ENCODE data around the gene C1orf232.

The C1orf232 gene

DNA sequence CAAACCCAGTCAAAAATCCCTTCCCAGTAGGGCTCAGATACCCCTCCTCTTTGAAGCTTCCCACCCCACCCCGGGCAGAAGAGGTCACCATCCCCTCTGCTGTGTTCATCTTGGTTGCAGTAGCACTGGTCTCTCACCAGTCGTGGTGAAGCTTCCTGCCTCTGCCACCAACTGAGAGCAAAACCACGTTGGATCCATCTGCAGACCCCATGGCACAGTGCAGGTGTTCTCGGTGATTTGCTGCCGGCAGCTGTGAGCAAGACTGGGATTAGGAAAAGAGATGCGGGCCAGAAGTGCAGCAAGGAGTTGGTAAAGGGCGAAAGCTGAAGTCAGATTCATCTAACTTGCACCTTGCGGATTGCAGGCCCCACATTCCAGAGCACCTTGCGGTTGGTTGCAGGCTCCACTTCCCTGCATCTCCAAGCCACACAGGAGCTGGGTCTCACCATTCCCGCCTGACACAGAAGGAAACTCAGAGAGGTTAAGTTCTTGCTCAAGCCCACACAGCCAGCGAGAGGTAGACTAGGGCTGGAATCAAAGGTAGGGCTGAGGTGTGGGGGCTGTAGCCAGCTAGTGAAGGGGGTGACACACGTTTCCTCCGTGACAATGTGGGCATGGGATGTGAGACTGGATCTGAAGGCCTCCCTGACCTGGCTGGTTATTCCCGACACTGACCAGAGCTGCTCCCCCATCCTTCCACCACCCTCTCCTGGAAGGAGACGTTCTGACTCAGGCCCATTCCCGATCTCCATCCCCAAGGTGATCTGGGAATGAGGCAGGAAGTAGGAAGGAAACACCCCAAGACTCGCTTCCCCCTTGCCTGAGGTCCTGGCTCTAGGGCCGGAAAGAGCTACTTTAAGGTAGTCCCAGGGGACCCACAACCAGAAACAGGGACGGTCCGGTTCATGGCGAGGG, 13.1 kb downstream of the C1orf232 start:
- DNase-seq, result no peak

DNA sequence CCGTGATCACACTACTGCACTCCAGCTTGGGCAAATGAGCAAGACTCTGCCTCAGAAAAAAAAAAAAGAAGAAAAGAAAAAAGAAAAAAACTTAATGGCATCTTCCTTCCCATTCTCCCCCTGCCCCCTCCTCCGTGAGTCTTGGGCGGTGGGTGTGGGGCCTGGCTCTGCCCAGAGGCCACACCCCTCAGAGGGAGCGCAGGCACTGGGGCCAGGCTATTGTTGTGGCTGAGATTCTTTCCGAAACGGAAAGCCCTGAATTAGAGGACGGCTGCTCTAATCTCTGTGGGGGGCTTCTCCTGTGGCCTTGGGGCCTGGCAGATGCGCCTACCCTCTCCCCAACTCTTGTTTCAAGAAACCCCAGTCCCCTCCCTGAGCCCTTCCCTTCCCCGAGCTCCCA, 14.0 kb downstream of the C1orf232 start:
- DNase-seq, result no peak

DNA sequence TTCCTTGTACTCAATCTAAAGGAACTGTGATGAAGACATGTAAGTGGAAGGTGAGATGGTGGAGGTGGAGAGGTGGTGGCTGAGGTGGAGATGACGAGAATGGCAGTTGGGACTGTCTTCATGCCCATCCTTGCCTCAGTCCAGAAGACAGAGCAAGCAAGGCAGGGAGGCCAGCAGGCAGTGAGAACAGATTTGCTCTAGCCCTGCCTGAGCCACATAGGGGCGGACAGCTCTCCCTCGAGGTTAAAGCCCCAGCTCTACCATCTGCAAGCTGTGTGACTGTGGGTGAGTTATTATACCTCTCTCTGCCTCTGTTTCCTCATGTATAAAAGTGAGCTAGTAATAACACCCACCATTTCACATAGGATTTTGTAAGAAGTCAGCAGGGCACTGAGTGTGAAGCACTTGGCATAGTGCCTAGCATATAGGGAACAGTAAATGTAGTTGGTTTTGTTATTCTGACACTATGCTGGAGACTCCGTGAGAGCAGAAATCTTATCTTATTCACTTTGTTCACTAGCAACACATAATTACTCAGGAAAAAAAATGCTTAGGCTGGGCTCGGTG, 14.7 kb downstream of the C1orf232 start:
- DNase-seq, result no peak

DNA sequence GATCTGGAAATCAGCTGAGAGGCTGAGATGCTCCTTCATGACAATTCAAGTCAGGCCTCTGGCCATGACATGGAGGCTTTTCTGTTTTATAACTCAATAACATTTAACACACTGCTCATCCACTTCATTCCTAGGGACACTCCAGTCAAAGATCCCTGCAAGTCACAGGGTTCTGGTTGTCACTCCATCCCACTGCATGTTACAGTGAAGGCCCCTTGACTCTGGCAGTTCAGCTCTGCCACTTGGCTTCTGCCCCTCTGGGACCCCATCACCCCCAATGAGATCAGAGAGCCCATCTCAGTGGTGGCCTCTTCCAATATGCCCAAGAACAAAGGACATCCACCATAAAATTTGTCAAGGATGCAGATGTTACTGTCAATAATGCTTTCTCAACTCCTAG, 19.9 kb downstream of the C1orf232 start:
- no peak for DNase-seq

DNA sequence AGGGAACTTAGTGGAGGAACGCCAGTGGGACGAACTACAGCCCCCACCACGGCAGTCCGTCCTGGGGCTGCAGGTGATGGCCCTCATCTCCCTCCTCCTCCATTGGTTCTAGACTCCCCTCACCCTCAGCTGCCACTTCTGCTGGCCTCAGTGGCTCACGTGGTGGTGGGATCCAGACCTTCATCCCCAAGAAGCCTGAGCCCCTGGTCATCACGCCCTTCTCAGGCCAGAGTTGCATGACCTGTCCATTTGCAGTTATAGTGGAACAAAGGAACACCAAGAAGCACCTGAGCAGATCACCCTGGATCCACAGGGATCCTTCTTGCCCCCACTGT, 22.8 kb downstream of the C1orf232 start:
- DNase-seq, result no peak

DNA sequence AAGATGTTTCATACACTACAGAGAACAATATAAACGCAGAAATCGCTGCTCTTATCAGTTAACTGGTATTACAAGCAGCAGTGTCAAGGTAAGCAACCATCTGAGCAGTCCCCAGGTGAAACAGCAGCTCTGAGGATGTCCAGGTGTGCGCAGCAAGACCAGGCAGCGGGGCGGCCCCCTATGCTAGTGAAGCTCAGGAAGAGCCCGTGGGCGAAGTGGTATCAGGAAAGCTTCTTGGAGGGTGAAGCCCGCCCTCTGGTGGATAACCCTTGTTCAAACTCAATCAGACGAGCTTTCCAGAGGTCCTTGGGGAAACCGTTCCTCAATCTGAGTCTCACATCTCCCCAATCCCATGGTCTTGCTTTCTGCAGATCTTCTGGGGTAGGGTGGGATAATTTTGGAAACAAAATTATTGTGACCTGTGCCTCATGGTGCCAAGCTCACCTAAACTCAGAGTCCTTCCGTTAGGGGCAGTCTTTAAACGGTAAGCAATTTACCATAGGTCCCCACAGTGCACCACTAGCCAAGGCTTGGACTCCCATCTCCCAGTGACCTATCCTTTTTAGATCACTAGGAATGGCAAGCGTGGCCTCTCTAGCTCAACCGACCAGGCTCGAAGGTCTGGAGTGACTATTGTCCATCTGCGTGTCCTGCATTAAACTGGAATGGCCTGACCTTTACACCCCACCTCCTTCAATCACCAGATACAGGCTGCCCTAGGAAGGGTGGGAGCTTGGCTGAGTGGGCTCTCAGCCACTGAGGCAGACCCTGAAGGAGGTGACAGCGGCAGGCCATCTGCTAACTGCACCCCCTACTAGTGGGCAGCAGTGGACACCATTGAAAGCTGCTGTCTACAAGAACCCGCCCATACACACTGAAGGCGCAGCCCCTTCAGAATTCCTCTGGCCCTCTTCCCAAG, 23.5 kb downstream of the C1orf232 start:
- DNase-seq, result peak; percentile 69

DNA sequence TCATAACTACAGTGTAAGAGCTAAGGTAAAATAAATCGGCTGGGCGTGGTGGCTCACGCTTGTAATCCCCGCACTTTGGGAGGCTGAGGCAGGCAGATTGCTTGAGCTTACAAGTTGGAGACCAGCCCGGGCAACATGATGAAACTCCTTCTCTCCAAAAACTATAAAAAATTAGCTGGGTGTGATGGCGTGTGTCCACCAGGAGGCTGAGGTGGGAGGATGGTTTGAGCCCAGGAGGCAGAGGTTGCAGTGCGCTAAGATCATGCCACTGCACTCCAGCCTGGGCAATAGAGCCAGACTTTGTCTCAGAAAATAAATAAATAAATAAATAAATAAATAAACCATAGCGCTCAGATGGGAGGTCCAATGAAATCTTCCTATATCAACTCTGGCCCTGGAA, 26.6 kb downstream of the C1orf232 start:
- no peak for DNase-seq

DNA sequence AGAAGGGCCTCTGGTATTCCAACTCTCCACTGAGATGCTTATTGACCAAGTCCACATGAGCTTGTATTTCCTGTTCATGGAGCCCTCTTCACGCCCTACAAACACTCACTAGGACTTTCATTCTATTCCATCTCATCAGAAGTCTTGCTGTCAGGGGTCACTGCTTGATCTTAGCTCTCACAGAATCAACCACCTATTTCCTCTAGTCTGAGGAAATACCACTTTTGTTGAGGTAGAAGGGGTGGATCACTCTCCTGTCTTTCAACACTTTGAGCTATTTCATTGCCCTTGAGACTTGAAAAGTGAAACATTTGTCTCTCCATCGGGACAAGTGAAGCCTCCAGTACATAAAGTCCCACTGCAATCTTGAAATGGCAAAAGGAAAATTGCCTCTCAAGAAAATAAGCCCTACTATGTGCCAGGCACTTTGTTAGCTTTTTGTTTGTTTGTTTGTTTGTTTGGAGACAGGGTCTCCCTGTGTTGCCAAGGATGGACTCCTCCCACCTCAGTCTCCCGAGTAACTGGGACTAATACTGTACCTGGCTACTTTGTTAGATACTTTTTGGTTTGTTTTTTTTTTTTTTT, 29.7 kb downstream of the C1orf232 start:
- no peak for DNase-seq

DNA sequence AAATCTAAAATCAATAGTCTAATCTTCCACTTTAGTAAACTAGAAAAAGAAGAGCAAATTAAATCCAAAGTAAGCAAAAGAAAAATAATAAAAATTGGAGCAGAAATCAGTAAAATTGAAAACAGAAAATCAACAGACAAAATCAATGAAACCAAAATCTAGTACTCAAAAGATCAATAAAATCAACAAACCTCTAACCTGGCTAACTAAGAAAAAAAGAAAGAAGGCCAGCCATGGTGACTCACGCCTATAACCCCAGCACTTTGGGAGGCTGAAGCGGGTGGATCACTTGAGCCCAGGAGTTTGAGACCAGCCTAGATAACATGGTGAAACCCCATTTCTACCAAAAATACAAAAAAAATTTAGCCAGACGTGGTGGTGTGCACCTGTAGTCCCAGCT, 34.3 kb downstream of the C1orf232 start:
- no peak for DNase-seq

DNA sequence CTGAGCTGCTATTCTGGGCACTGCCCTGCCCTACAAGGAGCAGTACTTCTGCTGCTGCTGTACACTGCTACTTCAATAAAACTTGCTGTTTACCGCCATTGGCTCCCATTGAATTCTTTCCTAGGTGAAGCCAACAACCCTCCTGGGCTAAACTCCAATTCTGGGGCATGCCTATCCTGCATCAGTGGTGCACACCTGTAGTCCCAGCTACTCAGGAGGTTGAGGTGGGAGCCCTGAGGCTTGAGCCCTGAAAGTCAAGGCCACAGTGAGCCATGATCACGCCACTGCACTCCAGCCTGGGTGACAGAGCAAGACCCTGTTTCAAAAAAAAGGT, 36.0 kb downstream of the C1orf232 start:
- DNase-seq, result no peak

DNA sequence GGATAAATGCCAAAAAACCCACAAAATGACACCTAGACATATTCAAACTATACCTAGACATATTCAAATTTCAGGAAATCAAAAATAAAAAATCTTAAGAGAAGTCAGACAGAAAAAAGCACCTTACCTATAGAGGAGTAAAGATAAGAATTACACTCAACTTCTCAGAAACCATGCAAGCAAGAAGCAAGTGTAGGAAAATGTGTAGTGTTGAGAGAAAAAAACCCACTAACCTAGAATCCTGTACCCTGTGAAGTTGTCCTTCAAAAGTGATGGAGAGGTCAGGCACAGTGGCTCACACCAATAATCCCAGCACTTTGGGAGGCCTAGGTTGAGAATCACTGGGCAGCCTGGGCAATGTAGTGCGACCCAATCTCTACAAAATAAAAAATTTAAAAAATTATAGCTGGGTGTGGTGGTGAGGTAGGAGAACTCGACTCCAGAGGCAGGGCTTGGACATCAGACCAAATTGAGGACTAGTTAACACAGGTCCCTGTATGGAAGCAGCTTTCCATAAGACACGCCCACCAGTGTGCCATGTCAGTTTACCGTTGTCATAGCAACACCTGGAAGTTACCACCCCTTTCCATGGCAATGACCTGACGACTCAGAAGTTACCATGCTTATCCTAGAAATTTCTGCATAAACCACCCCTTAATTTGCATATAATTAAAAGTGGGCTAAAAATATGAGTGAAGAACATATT, 36.5 kb downstream of the C1orf232 start:
- DNase-seq, result no peak

DNA sequence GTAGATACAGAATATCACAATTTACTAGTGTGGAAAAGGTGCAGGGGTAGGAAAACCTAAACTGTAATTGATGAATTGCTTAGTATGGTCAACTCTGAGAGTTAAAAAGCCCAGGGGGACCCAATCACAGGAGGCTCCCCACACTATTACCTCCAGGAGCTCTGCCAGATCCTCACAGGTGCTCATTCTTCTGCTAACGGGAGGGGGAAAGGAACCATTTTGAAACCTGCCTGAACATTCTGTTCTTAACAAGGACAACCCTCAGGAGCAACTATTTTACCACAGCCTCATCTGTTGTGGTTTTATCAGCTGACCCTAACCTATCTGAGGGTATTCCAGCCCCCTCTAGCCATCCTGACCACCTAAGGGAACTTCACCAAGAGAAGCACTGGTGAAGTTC, 38.1 kb downstream of the C1orf232 start:
- DNase-seq, result no peak

DNA sequence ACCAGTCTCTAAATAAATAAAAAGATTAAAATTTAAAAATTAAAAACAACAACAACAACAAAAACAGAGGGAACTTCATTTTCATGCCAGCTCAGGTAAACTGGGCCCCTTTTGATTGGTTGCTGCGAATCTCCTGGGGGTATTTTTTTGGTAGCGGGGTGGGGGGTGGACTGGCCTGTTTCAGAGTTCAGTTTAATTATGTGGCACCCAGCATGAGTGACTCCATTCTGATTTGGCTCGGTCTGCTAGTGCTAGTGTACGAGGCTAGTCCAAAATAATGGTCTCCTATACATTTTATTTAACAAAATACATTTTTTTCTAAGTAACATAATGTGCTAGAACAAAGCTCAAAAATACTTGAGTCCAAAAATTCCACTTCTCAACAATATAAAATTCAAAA, 39.0 kb downstream of the C1orf232 start:
- no peak for DNase-seq

DNA sequence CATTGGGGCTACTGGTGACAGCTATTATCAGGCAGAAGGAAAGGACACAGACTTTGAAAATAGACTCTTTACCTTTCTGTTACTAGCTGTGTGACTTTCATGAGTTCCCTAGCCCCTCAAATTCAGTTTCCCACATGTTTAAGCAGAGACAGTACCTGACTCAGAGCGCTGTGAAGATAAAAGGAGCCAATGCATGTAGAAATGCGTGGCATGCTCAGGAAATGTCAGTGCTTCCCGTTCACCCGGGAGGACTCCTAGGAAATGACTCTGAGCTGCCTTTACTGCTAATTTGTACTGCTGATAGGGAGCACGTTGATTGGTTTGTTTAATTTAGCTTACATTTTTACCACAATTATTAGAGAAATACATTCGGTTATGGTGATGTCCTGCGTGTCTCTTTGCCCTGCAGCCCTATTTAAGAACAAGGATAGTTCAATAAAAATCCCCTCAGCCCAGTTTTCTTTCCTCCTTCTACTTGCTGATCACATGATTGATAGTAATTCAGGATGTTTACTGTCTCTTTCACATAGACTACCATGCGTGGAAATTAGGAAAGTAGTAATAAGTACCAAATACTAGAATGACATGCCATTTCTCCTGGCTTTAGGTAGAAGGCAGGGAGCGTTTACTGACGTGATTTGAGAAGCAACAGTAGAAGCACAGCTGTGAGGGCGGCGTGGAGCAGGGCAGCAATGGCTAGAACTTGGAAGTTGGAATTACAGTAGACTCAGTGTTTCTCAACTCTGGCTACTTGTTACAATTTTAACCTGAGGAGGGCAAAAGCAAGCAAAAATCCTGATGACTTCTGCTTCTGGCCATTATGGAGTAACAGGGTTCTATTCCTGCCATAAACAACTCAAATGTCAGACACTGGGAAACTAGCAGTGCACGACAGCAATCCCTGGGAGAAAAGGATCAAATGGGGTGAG, 41.3 kb downstream of the C1orf232 start:
- no peak for DNase-seq

DNA sequence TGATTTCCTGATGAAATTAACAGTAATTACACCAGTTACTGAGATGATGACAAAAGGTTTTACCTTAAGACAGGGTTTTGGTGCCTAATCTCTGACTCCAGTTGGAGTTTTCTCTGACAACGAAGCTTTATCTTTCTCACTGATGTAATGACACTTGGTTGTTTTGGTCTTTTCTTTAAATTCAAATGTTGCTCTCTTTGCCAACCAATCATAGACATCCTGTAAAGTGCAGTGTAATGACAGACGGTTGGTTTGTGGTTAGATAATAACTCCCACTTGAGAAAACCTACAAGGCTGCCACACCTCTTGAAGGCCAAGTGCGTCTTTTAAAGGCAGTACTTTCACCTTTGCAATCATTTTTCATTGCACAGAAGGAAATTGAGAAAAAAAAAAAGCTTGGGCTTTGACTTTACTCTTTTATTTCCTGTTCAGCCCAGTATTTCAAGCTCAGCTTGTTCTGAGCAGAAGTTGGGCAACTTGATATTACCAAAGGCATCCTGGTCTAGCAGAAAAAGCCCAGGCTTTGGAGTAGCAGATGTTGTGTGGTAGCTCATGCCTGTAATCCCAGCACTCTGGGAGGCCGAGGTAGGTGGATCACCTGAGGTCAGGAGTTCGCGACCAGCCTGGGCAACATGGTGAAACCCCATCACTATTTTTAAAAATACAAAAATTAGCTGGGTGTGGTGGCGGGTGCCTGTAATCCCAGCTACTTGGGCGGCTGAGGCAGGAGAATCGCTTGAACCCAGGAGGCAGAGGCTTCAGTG, 42.3 kb downstream of the C1orf232 start:
- peak; percentile 20 for DNase-seq

DNA sequence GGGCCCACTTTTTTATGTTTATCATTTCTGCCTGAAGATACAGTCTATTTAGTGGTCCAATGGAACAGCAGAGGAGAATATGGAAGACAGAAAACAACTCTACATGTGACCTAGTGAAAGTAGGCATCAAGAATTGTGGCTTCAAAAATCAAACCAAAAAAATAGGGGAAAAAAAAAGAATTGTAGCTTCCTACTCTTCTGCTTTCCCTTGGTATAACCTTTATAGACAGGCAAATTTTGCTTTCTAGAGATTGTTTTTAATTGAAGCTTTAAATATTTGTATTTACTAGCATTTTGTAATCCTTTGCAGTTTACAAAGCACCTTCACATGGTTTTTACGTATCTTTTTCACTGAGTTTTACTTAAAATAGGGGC, 42.8 kb downstream of the C1orf232 start:
- DNase-seq, result no peak

DNA sequence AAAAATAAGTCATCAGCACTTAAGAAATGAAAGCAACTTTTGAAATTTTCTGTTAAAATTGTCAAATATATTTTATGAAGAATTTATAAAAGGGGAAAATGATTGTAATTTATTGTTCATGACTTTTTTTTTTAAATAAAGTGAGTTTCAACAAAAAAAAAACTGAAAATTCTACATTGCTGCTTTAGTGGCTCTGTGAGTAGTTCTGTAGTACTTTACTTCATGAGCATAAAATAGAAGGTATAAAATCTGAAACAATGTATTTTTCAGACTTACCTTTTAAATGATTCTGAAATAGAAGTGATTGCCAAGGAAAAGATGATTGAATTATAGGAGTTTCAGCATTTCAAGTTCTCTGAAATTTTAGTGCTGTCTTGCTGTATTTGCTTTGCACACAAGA, 43.4 kb downstream of the C1orf232 start:
- DNase-seq, result no peak

DNA sequence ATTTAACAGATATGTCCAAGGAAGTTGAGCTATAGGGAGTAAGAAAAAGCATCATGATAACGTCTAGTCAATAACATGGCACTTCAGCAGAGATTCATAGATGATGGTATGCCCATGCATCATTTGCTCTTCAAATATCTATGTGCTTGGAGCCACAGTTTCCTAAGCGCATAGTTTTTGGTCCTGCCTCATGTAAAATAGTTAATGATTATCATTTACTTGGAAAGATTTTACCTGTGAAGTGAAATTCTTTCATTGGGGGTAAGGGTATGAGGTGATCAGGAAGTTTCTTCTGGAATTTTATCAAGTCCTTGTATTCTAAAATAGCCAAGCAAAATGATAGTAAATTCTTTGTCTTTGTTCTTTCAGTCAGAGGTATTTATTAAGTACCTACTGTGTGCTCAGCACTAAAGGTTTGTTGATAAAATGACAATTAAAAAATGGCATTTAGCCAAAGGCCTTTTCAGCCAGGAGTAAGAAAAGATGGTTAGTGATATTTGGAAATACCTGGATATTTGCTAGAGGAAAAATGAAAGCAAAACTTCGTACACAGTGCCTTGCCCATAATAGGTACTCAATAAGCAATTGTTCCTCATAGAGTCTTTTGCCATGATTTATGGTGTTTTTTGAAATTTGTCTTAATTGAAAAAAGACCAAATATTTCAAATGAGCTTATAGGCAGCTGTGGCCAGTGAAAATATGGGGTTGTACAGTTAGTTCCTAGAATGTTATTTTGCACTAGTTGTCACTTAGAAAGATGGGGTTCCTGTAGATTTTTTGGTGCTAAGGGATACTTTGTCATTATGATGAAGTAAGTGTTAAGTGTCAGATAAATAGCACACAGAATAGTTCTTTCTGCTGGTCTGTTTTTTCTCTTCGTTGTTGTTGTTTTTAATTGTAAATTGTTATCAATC, 44.1 kb downstream of the C1orf232 start:
- no peak for DNase-seq

Data from fibroblast of skin of right quadriceps (primary cell).